B cell (primary cell): ENCODE measurements around the gene ZMYM5.
"Not testable (repeated sequence)": the region's sequence is repeated elsewhere in the genome, so short reads cannot be mapped to it uniquely, and the experiment has no call there.

Experiments used
- EZH2 ChIP-seq: IDR thresholded peaks from 2 replicates; pipeline ENCODE4 v1.6.1; 2012; ENCODE audit warnings: borderline replicate concordance, low read depth, mild to moderate bottlenecking, moderate library complexity, low read length; ENCODE audit not compliant: insufficient read depth, poor library complexity, severe bottlenecking
- TF ChIP-seq, protein P1 (sequence below): fragments of 200-600 bp; IDR thresholded peaks from one replicate; pipeline ENCODE4 v1.8.0; 2022; ENCODE audit warnings: antibody characterized with exemption, mild to moderate bottlenecking

DNA sequence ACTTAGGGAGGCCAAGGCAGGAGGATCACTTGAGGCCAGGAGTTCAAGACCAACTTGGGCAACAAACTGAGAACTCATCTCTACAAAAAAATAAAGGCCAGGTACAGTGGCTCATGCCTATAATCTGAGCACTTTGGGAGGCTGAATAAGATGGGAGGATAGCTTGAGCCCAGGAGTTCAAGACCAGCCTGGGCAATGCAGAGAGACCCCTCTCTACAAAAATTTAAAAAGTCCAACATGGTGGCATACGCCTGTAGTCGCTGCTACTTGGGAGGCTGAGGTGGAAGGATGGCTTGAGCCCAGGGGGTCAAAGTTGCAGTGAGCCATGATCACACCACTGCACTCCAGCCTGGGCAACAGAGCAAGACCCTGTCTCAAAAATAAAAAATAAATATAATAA, 5.8 kb downstream of the ZMYM5 start:
- TF ChIP-seq, protein P1, sequence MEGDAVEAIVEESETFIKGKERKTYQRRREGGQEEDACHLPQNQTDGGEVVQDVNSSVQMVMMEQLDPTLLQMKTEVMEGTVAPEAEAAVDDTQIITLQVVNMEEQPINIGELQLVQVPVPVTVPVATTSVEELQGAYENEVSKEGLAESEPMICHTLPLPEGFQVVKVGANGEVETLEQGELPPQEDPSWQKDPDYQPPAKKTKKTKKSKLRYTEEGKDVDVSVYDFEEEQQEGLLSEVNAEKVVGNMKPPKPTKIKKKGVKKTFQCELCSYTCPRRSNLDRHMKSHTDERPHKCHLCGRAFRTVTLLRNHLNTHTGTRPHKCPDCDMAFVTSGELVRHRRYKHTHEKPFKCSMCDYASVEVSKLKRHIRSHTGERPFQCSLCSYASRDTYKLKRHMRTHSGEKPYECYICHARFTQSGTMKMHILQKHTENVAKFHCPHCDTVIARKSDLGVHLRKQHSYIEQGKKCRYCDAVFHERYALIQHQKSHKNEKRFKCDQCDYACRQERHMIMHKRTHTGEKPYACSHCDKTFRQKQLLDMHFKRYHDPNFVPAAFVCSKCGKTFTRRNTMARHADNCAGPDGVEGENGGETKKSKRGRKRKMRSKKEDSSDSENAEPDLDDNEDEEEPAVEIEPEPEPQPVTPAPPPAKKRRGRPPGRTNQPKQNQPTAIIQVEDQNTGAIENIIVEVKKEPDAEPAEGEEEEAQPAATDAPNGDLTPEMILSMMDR: not testable (repeated sequence)
- TF ChIP-seq EZH2: not testable (repeated sequence)
